Spleen (tissue), 11 donors: ENCODE data around the gene GJA1. TPM values are rescaled to one million over a fixed set of nuclear protein-coding genes. Genes with fewer than 3 reads are reported as not detected.
A peak's percentile ranks its signal among the peaks of the same experiment; 100 is the strongest.

Experiments used
- DNase-seq: peaks from one replicate; pipeline ENCODE4 v3.0.0-alpha.2; 2020
- H3K27ac ChIP-seq, 8 donors: fragments of 200-600 bp; sonication (generic) in 7 of 8; 1 replicate in 4 of 8; 2 replicates in 4 of 8; pipeline versions ENCODE4 v1.5.0 to v1.8.0; 2016 to 2021; ENCODE audit warnings: inconsistent platforms in 4 of 8, mild to moderate bottlenecking in 4 of 8, moderate library complexity in 1 of 8
- H3K27me3 ChIP-seq, 7 donors: fragments of 200-600 bp; sonication (generic) in 6 of 7; replicated peaks in 1 of 7; 1 replicate in 4 of 7; 2 replicates in 3 of 7; pipeline versions ENCODE4 v1.5.0 to v1.8.0; 2016 to 2021; ENCODE audit warnings: inconsistent platforms in 3 of 7, mild to moderate bottlenecking in 1 of 7
- H3K36me3 ChIP-seq, 6 donors: fragments of 200-600 bp; sonication (generic) in 5 of 6; 1 replicate in 4 of 6; 2 replicates in 2 of 6; pipeline versions ENCODE4 v1.5.0 to v1.8.0; 2016 to 2021; ENCODE audit warnings: inconsistent platforms in 2 of 6
- H3K4me1 ChIP-seq, 6 donors: fragments of 200-600 bp; sonication (generic) in 5 of 6; 1 replicate in 3 of 6; 2 replicates in 3 of 6; pipeline versions ENCODE4 v1.5.0 to v1.8.0; 2016 to 2021; ENCODE audit warnings: inconsistent platforms in 3 of 6
- H3K4me3 ChIP-seq, 8 donors: fragments of 200-600 bp; sonication (generic) in 7 of 8; 1 replicate in 4 of 8; 2 replicates in 4 of 8; pipeline versions ENCODE4 v1.5.0 to v1.8.0; 2016 to 2021; ENCODE audit warnings: inconsistent platforms in 4 of 8, mild to moderate bottlenecking in 4 of 8, moderate library complexity in 2 of 8
- H3K9me3 ChIP-seq, 8 donors: fragments of 200-600 bp; sonication (generic) in 7 of 8; 1 replicate in 4 of 8; 2 replicates in 4 of 8; pipeline versions ENCODE4 v1.5.0 to v1.8.0; 2016 to 2021; ENCODE audit warnings: inconsistent platforms in 4 of 8
- POLR2A ChIP-seq, 3 donors: fragments of 450-650 bp; IDR thresholded peaks; one replicate each; pipeline ENCODE4 v1.5.1; 2017; ENCODE audit warnings: antibody characterized with exemption in 3 of 3, mild to moderate bottlenecking in 1 of 3
- POLR2AphosphoS5 ChIP-seq, 3 donors: sonication (generic); formaldehyde crosslinking; IDR thresholded peaks; one replicate each; pipeline ENCODE4 v1.5.1; 2017; ENCODE audit warnings: antibody characterized with exemption in 3 of 3
- WGBS, 5 donors: extraction: QIAGEN DNeasy Blood & Tissue Kit in 3 of 5; methylation state at CpG; one replicate each; pipeline versions ENCODE4 v1.1.5 to v1.1.7; 2013 to 2018; 5-methylcytosine and 5-hydroxymethylcytosine counted together
- intact Hi-C: fragments of 100-400 bp; cut with DNase I; formaldehyde crosslinking; loops from one replicate; pipeline ENCODE4 v1.15.0; 2023; ENCODE audit warnings: low total_unique reads
- polyA plus RNA-seq, 3 donors: library from polyadenylated mRNA; stranded (reverse); fragments of 200-250 nt; gene quantifications; one replicate each; pipeline ENCODE4 v1.2.1, GENCODE V29; 2013
- total RNA-seq, 7 donors: library from RNA; depleted of rRNA in 3 of 7; stranded (reverse); fragments of >200 nt in 3 of 7; fragmentation: NEBNext Ultra II Directional in 4 of 7; extraction: Animal tissue kit (Norgen Biotek cat#: 25700) in 4 of 7; gene quantifications; one replicate each; pipeline versions ENCODE4 v1.1.0 to v1.2.1, GENCODE V29; 2016 to 2021
- TF ChIP-seq, protein P1 (sequence below), 11 experiments: fragments of 200-600 bp in 7 of 11; fragments of 450-650 bp in 4 of 11; sonication (generic) in 4 of 11; IDR thresholded peaks in 8 of 11; conservative IDR thresholded peaks in 3 of 11; 1 replicate in 7 of 11; 2 replicates in 4 of 11; pipeline versions ENCODE4 v1.4.0 to v1.8.0; 2016 to 2021; ENCODE audit warnings: antibody characterized with exemption in 11 of 11, inconsistent platforms in 4 of 11, mild to moderate bottlenecking in 1 of 11
- donor health status: healthy with polysubstance abuse.
- donor health status: DM: no; HTN: no; CAD: no; lungs with moderate emphysema.
- donor health status: DM: no; HTN: no; CAD: no.
- donor health status: Bipolar disorder and iron deficiency.
- donor health status: healthy.
- donor health status: DM: no; HTN: no; CAD: no.
- donor health status: DM: yes; HTN: yes; CAD: no.

Gene GJA1
- total and polyA plus RNA-seq, 10 donors, result 1.3 to 8.1 (median 3.2) TPM

DNA sequence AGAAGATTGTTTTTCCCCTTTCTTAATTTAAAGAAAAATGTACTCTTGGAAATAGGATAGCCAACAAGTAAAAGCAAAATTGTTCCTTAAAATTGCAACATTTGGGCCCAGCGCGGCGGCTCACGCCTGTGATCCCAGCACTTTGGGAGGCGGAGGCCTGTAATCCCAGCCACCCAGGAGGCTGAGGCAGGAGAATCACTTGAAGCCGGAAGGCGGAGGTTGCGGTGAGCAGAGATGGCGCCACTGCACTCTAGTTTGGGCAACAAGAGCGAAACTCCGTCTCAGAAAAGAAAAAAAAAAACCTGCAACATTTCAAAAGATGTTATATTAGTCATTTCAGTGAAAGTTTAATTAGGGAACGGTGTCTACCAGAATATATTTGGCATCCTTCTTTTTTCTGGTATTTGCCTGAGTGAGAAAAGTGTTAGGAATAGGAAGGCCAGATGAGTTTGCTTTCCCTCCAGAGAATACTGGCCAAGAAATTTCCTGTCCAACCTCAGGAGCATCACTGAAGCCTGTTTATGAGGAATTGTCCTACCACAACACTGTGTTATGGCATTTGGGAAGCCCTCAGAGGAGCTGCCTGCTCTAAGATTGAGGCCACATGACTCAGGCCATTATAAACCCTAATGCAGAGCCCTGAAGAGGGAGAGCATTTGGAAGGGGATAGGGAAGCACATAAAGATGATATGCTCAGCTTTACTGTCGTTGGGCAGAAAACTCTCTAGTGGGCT lies 1.2 kb upstream of the GJA1 start:
- no peaks in the 10 kb centered on the region for H3K9me3 ChIP-seq
- H3K27ac ChIP-seq, result no peak overlapping the region
- H3K4me3 ChIP-seq, result no peak overlapping the region
- WGBS, 5 donors, result 91 to 94% (median 94%) methylated on average over 13 of the region's 13 CpGs
- intact Hi-C loops, result loop anchor here (5.0 kb wide), 1 partner anchor 598 kb away; no protein-coding TSS in a partner anchor
- H3K27me3 ChIP-seq, result peaks cover 0 to 47% (median 21%) of the 10 kb centered on the region in 7 donors
- TF ChIP-seq POLR2AphosphoS5 (IDR thresholded peaks at IDR 0.05) (no peak), POLR2A (IDR thresholded peaks at IDR 0.05) (no peak)
- TF ChIP-seq, protein P1, sequence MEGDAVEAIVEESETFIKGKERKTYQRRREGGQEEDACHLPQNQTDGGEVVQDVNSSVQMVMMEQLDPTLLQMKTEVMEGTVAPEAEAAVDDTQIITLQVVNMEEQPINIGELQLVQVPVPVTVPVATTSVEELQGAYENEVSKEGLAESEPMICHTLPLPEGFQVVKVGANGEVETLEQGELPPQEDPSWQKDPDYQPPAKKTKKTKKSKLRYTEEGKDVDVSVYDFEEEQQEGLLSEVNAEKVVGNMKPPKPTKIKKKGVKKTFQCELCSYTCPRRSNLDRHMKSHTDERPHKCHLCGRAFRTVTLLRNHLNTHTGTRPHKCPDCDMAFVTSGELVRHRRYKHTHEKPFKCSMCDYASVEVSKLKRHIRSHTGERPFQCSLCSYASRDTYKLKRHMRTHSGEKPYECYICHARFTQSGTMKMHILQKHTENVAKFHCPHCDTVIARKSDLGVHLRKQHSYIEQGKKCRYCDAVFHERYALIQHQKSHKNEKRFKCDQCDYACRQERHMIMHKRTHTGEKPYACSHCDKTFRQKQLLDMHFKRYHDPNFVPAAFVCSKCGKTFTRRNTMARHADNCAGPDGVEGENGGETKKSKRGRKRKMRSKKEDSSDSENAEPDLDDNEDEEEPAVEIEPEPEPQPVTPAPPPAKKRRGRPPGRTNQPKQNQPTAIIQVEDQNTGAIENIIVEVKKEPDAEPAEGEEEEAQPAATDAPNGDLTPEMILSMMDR (IDR thresholded peaks at IDR 0.05 in 8 of 11, conservative IDR thresholded peaks at IDR 0.05 in 3 of 11), result no peak
- no peak for DNase-seq
- no peaks in the 10 kb centered on the region for H3K36me3 ChIP-seq
- peaks cover 0 to 27% (median 14%) of the 10 kb centered on the region in 6 donors for H3K4me1 ChIP-seq

DNA sequence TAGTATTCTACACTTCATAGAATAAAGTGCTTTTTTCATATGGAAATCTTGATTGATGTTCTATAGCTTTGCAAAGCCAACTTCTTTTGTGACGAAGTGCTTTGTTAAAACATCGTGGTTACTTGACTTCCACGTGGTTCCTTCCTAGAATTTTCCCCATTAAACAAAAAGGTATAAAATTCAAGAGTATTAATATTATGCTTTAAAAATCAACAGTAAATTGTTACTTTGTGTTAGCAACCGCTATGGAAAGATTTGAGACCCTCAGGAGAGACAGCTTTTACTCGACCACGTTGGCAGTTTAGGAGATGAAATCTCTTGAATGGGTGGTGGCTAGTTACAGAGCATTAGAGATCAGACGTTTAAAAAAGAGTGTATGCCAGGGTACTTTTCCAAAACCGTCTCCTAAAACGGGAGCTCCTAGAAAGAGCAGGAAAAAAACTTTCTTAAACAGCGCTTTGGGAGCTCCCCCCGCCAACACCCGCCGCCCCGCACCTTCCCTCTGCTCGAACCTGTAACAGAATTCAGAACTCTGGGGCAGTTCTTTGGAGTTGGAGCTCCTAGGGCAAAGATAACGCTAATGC lies 920 bp downstream of the GJA1 start:
- Histone ChIP-seq H3K4me1 (peaks cover 0 to 27% (median 14%) of the 10 kb centered on the region in 6 donors), H3K27me3 (peaks cover 0 to 54% (median 21%) of the 10 kb centered on the region in 7 donors), H3K9me3 (no peaks in the 10 kb centered on the region), H3K27ac (peak overlapping the region in 4 of 8 donors; percentile 1 to 55 (median 40)), H3K4me3 (peak overlapping the region; percentile 35 to 71 (median 49)), H3K36me3 (no peaks in the 10 kb centered on the region)
- TF ChIP-seq POLR2AphosphoS5 (IDR thresholded peaks at IDR 0.05) (no peak), POLR2A (IDR thresholded peaks at IDR 0.05) (no peak)
- TF ChIP-seq, protein P1 (IDR thresholded peaks at IDR 0.05 in 8 of 11, conservative IDR thresholded peaks at IDR 0.05 in 3 of 11), result no peak
- DNase-seq, result no peak
- WGBS, 5 donors, result 2 to 7% (median 4%) methylated on average over 16 of the region's 16 CpGs
- intact Hi-C loops, result no loop called here

DNA sequence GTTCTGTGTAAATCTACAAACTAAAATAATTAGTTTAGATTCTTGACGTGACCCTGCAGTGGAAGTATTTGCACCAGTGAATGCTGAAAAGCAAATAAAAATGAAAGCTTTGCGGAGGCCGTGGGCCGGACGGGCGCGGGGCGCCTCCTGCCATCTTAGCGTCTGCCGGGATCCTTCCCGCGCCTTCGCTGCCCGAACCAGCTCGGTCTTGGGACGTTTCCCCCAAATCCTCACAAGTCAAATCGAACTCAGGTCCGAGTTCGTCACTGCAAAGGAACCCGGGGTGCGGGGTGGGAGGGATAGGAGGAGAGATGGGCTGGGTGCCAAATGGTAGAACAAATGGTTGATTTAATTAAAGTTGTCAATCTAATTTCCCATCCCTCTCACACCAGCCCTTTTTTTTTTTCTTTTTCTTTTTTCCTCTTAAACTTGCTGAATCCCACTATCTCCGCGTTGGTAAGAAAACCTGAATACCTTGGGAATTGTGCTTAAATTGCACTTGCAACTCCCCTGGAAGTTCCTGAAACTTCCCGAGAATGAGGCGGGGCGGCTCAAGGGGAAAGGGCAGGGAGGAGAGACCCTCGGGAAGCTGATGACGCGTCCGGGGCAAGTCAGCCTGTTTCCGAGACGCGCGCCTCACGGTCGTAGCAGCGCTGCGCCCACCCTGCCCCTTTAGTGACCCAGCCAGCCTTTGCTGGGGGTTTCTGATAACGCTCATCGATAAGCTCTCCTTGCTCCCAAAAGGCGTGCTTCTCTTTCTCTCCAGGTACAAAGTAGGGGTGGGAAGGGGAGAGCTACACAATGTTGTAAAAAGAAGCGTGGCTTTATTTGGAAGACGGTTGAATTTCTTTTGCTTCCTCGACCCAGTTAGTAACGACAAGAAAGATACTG lies 1.8 kb downstream of the GJA1 start:
- no peak for TF ChIP-seq POLR2A (IDR thresholded peaks at IDR 0.05)
- TF ChIP-seq POLR2AphosphoS5 (IDR thresholded peaks at IDR 0.05), result peak in 2 of 3 donors; percentile 8 to 47
- H3K4me1 ChIP-seq, result peaks cover 0 to 27% (median 14%) of the 10 kb centered on the region in 6 donors
- H3K36me3 ChIP-seq, result no peaks in the 10 kb centered on the region
- intact Hi-C loops, result no loop called here
- no peaks in the 10 kb centered on the region for H3K9me3 ChIP-seq
- WGBS, 5 donors, result 1 to 3% (median 2%) methylated on average over 45 of the region's 45 CpGs
- peak overlapping the region in 5 of 8 donors; percentile 1 to 55 (median 40) for H3K27ac ChIP-seq
- H3K27me3 ChIP-seq, result peaks cover 0 to 56% (median 21%) of the 10 kb centered on the region in 7 donors
- DNase-seq, result no peak
- H3K4me3 ChIP-seq, result peak overlapping the region; percentile 35 to 71 (median 49)

DNA sequence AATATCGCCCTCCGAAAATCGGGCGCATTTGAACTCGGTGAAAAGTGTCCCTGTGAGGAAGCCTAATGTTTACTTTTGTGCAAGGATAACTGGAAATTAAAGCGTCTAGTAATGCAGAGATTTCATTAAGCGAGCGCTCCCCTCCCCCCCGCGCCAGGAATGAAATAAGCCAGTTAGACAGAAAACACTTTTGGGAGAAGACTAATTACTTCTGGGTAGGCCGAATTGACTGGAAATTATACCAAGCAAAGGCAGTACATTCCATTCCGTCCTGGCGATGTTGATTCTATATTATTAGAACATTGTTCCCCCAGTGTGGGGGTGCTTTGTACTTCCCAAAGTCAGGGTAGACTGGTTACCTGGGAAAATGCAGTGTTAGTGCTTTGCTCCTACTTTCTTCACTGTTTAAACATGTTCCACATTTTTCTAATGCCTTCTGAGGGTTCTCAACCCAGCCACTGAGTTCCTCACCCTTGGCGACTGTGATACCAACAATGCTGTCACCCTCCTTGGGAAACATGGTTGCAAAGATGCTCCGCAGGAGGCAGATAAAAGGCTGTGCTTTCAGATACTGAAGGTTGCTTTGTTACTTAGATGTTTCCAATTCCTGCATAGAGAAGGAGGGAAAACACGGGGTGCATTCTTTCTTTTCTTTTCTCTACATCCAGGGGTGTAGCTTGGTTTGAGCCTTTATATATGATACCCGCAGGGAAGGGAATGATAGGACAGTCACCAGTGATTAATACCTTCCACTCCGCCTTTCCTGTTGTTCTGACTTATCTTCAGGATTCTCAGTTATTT lies 2.6 kb downstream of the GJA1 start:
- H3K4me1 ChIP-seq, result peaks cover 0 to 27% (median 14%) of the 10 kb centered on the region in 6 donors
- no peaks in the 10 kb centered on the region for H3K9me3 ChIP-seq
- no peaks in the 10 kb centered on the region for H3K36me3 ChIP-seq
- peak overlapping the region in 5 of 8 donors; percentile 1 to 55 (median 40) for H3K27ac ChIP-seq
- intact Hi-C loops, result no loop called here
- 20 to 26% (median 23%) methylated on average over 18 of the region's 18 CpGs for WGBS, 5 donors
- H3K4me3 ChIP-seq, result peak overlapping the region in 7 of 8 donors; percentile 43 to 71 (median 49)
- no peak for TF ChIP-seq POLR2A (IDR thresholded peaks at IDR 0.05)
- TF ChIP-seq POLR2AphosphoS5 (IDR thresholded peaks at IDR 0.05), result no peak
- TF ChIP-seq, protein P1 (IDR thresholded peaks at IDR 0.05 in 8 of 11, conservative IDR thresholded peaks at IDR 0.05 in 3 of 11), result no peak
- H3K27me3 ChIP-seq, result peaks cover 0 to 59% (median 21%) of the 10 kb centered on the region in 7 donors
- no peak for DNase-seq
